HG03135 (cell line): Measurements from ENCODE around the gene SAPCD2.
"Not testable (repeated sequence)": the region's sequence is repeated elsewhere in the genome, so short reads cannot be mapped to it uniquely, and the experiment has no call there.

Experiments used
- ATAC-seq: cut with Tn5 transposase; IDR thresholded peaks from one replicate; pipeline ENCODE4 v1.9.1; 2021; ENCODE audit warnings: mild to moderate bottlenecking, moderate library complexity; ENCODE audit not compliant: unreplicated experiment

The SAPCD2 gene

GRCh38 chr9:137033481-137033880 lies 36.9 kb downstream of the SAPCD2 start:
- not testable (repeated sequence) for ATAC-seq

- ATAC-seq, result no peak
These were observed 37.5 kb downstream of the SAPCD2 start for GRCh38 chr9:137032858-137033257.

- ATAC-seq, result no peak
These were observed 38.3 kb downstream of the SAPCD2 start, which contains the start of gene FUT7 for GRCh38 chr9:137031904-137032640. Gene FUT7 (minus strand): TSS chr9:137032088. CDS start chr9:137031991, 97 bp downstream.

- no peak for ATAC-seq
These were observed 39.5 kb downstream of the SAPCD2 start for GRCh38 chr9:137030538-137031527.

GRCh38 chr9:137030006-137030405 lies 40.4 kb downstream of the SAPCD2 start:
- no peak for ATAC-seq

- no peak for ATAC-seq
These were observed 41.1 kb downstream of the SAPCD2 start for GRCh38 chr9:137029058-137029936.

- peak; percentile 31 for ATAC-seq
These were observed 41.9 kb downstream of the SAPCD2 start for GRCh38 chr9:137028263-137029057.

GRCh38 chr9:137027369-137028262 lies 42.7 kb downstream of the SAPCD2 start, which contains the start of gene ABCA2:
Gene ABCA2 (minus strand): TSS chr9:137028237. CDS start chr9:137028140, 97 bp downstream.
- ATAC-seq, result no peak

GRCh38 chr9:137026828-137027227 lies 43.5 kb downstream of the SAPCD2 start:
- no peak for ATAC-seq

- ATAC-seq, result no peak
These were observed 44.0 kb downstream of the SAPCD2 start for GRCh38 chr9:137026384-137026783.

- ATAC-seq, result no peak
These were observed 44.8 kb downstream of the SAPCD2 start for GRCh38 chr9:137025517-137025966.

GRCh38 chr9:137023583-137023991 lies 46.8 kb downstream of the SAPCD2 start:
- ATAC-seq, result no peak

GRCh38 chr9:137023157-137023556 lies 47.2 kb downstream of the SAPCD2 start:
- ATAC-seq, result no peak

- ATAC-seq, result no peak
These were observed 47.7 kb downstream of the SAPCD2 start for GRCh38 chr9:137022662-137023008.

GRCh38 chr9:137021979-137022661 lies 48.2 kb downstream of the SAPCD2 start:
- ATAC-seq, result no peak

- no peak for ATAC-seq
These were observed 48.8 kb downstream of the SAPCD2 start for GRCh38 chr9:137021568-137021978.

GRCh38 chr9:137020771-137021567 lies 49.4 kb downstream of the SAPCD2 start:
- no peak for ATAC-seq
